Mucosa of stomach (tissue), 1 donor: Measurements from ENCODE around the gene LIN52.

ENCODE experiments used
- H3K27me3 ChIP-seq: one replicate; pipeline ENCODE4 v1.7.0; 2013; ENCODE audit warnings: mild to moderate bottlenecking, low read length; ENCODE audit not compliant: control insufficient read depth, insufficient read depth
- H3K36me3 ChIP-seq: one replicate; pipeline ENCODE4 v1.7.0; 2013; ENCODE audit warnings: low read length; ENCODE audit not compliant: control insufficient read depth, insufficient read depth
- H3K4me1 ChIP-seq: one replicate; pipeline ENCODE4 v1.7.0; 2013; ENCODE audit warnings: mild to moderate bottlenecking, low read length; ENCODE audit not compliant: control insufficient read depth, insufficient read depth
- H3K4me3 ChIP-seq: one replicate; pipeline ENCODE4 v1.7.0; 2013; ENCODE audit warnings: low read length
- H3K9ac ChIP-seq: one replicate; pipeline ENCODE4 v1.7.0; 2013; ENCODE audit warnings: mild to moderate bottlenecking, low read length, moderate library complexity
- H3K9me3 ChIP-seq: one replicate; pipeline ENCODE4 v1.7.0; 2013; ENCODE audit warnings: mild to moderate bottlenecking, low read length, moderate library complexity; ENCODE audit not compliant: control insufficient read depth
- donor health status: Pancreatic carcinoma.

LIN52 gene

DNA sequence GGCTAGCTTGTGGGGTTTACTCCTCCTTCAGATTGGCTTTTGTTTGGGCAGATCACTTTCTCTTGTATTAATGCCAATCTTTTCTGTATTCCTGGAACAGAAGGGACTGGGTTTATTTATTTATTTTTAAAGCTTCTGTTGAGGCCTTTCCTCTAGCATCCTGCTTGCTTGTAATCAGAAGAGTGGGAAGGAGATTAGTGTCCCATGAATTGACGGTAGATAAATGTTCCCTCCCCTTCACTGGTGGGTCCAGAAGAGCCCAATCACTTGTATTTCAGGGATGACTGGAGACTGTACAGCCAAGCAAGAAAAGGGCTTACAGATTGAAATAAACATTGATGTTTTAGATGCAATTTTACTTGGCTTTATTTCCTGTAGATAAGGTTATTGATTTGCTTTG lies 71.0 kb downstream of the LIN52 start:
- no peak overlapping the region for H3K9ac ChIP-seq
- H3K9me3 ChIP-seq: no peaks in the 10 kb centered on the region
- no peaks in the 10 kb centered on the region for H3K27me3 ChIP-seq
- no peaks in the 10 kb centered on the region for H3K36me3 ChIP-seq
- H3K4me1 ChIP-seq: no peaks in the 10 kb centered on the region
- no peak overlapping the region for H3K4me3 ChIP-seq

DNA sequence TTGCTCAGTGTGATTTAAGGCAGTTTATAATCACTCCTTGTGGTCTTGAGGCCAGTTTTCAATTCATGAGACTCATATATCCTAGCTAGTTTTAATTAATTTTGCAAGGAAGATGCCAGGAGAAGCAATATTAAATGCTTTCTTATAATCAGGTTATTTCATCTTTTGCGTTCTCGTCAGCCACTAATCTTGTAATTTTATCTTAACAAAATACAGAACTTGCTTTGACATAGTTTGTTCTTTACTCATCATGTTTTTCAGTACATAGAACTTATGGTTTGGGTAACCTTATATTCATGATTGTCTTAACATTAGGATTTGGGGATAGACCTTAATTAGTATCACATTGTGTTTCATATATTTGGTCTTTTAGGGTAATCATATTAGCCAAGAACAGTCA lies 76.0 kb downstream of the LIN52 start:
- H3K9me3 ChIP-seq: no peaks in the 10 kb centered on the region
- no peaks in the 10 kb centered on the region for H3K4me1 ChIP-seq
- no peaks in the 10 kb centered on the region for H3K27me3 ChIP-seq
- no peak overlapping the region for H3K4me3 ChIP-seq
- H3K36me3 ChIP-seq: no peaks in the 10 kb centered on the region
- no peak overlapping the region for H3K9ac ChIP-seq

DNA sequence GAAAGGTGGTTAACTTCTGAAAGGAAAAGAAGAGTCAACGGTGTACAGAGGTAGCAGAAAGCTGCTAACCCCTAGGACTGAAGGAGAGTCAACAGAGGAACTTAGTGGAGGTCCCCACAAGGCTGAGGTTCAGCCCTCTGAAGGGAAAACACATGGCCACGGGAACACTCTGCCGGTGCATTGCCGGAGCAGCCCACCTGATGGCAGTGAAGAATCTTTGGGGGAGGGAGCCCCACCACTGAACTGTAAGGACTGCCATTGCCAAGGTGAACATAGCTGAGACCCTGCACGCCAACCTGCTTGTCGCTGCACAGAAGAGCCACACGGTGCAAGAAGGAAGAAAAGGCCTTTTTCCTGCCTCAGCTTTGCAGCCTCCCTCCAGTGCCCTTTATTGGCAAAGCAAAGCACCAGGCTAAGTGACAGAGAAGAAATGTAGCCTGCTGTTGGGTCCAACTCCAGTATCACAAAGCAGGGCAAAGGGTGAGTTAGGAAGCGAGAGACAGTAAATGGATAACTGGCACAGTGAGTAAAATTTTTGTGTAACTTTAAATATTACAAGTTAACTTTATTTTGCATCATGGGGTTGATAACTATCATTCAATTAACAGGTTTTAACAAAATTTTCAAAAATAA lies 76.9 kb downstream of the LIN52 start:
- Histone ChIP-seq H3K27me3 (no peaks in the 10 kb centered on the region), H3K4me1 (no peaks in the 10 kb centered on the region), H3K9me3 (no peaks in the 10 kb centered on the region), H3K4me3 (no peak overlapping the region), H3K36me3 (no peaks in the 10 kb centered on the region), H3K9ac (no peak overlapping the region)

DNA sequence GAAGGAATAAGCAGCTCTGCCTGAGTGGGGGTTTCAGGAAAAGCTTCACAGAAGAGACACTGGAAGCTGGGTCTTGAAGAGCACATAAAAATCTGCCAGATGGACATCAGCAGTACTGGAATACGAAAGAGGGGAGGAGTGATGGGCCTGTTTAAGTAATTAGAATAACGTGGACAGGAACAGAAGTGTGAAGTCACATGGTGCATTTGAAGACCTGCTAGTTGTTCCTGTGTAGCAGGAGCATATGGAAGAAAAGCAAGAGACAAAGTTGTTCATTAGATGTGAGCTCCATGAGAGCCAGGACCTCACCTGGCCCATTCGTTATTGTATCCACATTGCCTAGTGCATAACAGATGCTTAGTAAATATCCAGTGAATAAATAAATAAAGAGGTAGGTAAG lies 85.2 kb downstream of the LIN52 start:
- Histone ChIP-seq H3K27me3 (no peaks in the 10 kb centered on the region), H3K9me3 (no peaks in the 10 kb centered on the region), H3K9ac (no peak overlapping the region), H3K4me3 (no peak overlapping the region), H3K4me1 (no peaks in the 10 kb centered on the region), H3K36me3 (no peaks in the 10 kb centered on the region)

DNA sequence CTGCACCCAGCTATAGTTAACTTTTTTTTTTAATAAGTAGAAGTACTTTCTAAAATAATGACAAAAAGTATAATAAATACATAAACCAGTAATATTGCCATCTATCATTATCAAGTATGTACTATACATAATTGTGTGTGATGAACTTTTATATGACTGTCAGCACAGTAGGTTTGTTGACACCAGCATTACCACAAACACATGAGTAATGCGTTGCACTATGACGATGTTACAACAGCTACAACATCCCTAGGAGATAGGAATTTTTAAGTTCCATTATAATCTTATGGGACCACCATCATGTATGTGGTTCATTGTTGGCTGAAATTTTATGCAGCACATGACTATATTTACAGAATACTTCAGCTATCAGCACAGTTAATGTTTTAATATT lies 91.6 kb downstream of the LIN52 start:
- no peak overlapping the region for H3K9ac ChIP-seq
- H3K4me3 ChIP-seq: no peak overlapping the region
- no peaks in the 10 kb centered on the region for H3K27me3 ChIP-seq
- H3K4me1 ChIP-seq: no peaks in the 10 kb centered on the region
- H3K9me3 ChIP-seq: no peaks in the 10 kb centered on the region
- H3K36me3 ChIP-seq: no peaks in the 10 kb centered on the region

DNA sequence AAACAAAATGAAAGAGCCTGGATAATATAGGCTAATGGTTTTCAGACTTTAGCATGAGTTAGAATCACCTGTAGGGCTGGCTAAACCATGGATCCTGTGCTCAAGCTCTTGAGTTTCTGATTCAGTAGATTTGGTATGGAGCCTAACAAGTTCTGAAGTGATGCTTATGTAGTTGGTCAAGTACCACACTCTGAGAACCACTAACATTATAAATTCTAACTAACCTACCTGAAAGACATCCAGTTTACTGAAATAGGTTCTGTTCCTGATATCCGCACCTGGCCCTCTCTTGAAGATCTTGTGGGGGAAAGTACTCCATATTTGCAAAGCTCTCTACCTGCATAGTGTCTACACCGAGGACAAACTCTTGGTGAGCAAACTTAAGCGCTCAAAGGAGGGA lies 95.1 kb downstream of the LIN52 start:
- Histone ChIP-seq H3K4me3 (no peak overlapping the region), H3K9me3 (no peaks in the 10 kb centered on the region), H3K36me3 (no peaks in the 10 kb centered on the region), H3K27me3 (no peaks in the 10 kb centered on the region), H3K4me1 (no peaks in the 10 kb centered on the region), H3K9ac (no peak overlapping the region)

DNA sequence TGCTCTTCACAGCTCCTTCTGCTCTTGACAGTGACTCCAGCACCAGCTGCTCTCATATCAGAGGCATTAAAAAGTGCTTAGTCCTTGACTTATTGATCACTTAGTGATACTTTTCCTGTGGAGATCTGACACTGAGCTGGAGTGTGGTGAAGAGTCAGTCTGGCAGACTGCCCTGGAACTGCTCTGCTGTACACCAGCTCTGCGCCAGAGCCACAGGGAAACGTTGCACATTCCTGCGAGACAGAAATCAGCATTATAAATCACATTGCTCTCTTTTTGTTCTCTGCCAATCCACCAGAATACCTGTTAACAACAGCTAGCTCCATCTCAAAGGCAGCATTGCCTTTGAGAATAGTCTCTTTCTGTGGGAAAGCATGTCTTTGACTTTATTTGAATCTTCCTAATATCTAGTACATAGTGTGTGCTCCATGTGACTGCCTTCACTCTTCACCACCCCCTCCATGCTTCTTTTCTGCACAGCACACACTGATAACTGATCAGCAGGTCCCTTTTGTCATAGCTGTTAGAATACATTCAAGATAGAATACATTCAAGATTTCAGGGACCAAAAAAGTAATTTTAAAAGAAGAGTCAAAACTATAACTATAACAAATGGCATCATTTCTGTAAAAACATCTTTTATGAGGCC lies 106.3 kb downstream of the LIN52 start:
- H3K4me3 ChIP-seq: no peak overlapping the region
- no peaks in the 10 kb centered on the region for H3K4me1 ChIP-seq
- H3K9me3 ChIP-seq: no peaks in the 10 kb centered on the region
- no peaks in the 10 kb centered on the region for H3K36me3 ChIP-seq
- no peak overlapping the region for H3K9ac ChIP-seq
- H3K27me3 ChIP-seq: no peaks in the 10 kb centered on the region

DNA sequence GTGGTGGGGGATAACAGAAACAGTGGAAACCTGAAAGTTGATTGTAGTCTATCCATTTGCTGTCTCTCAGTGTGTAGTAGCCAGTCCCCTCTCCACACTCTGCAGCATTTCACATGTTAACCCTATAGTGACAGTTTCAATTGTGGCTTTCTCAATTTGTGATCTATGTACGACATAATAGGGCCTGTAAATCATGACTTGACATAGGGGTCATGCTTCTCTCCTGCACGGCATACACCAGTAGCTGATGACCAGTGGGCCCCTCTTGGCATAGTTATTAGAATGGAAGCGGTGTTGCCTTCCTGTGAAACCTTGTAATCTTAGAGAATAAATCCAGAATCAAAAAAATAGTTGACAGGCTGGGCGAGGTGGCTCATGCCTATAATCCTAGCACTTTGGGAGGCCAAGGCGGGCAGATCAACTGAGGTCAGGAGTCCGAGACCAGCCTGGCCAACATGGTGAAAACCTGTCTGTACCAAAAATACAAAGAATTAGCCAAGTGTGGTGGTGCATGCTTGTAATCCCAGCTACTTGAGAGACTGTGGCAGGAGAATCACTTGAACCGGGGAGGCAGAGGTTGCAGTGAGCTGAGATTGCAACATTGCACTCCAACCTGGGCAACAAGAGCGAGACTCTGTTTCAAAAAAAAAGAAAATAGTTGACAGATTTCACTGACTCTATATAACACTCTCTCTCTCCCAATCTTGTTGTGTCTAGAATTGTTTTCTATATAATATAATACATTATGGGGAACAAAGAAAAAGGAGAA lies 109.9 kb downstream of the LIN52 start:
- Histone ChIP-seq H3K4me1 (no peaks in the 10 kb centered on the region), H3K4me3 (no peak overlapping the region), H3K9ac (no peak overlapping the region), H3K36me3 (no peaks in the 10 kb centered on the region), H3K27me3 (no peaks in the 10 kb centered on the region), H3K9me3 (no peaks in the 10 kb centered on the region)

DNA sequence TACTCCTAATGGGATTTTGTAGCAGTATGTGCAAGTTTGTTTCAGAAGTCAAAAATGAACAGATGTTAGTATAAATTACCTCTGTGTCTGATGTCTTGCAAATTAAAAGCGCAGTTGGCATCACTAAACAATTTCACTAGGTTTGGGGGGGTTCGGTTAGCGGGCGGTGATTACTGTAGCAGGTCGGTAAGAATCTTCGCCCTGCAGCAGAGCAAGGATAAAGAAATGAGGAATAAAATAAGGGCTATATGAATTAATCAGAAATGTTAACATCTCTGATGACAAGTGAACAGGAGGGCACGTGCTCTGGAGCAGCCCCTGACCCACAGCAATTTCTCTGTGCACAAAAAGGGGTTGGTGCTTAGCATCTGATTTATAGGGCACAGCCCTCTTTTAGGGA lies 110.9 kb downstream of the LIN52 start:
- no peaks in the 10 kb centered on the region for H3K36me3 ChIP-seq
- H3K9ac ChIP-seq: no peak overlapping the region
- no peak overlapping the region for H3K4me3 ChIP-seq
- H3K27me3 ChIP-seq: no peaks in the 10 kb centered on the region
- H3K9me3 ChIP-seq: no peaks in the 10 kb centered on the region
- H3K4me1 ChIP-seq: no peaks in the 10 kb centered on the region

DNA sequence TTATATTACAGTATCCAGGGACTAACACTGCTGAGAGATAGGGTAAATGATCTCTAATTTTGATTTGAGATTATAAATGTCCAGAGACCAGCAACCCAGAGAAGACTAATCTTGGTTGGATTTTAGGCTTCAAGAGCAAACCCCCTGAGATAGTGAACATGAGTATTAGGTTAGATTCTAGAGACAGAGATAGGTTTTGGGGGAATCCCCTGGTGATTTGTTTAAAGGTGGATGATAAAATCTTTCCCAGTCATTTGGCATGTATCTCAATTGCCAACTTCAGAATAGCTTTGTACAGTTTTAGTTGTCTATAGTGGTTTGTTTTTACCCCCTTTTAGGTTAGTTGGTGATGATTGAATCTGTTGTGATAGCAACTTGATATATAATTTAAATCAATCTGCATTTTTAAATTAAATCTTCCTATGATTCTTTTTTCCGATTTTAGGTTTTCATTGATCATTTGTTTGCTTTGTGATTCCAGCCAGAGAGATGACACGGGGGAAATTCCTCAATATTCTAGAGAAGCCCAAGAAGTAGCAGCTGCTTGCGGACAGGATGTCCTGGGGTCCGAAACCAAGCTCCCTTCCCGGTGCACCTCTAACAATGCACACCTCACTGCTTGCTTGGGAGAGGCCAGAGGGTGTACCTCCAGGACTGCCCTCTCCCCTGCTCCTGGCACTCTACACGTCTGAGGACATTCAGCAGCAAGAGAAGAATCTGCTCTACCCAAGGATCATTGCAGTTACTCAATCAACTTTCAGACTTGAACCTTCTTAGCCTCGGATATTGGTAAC lies 113.9 kb downstream of the LIN52 start:
- Histone ChIP-seq H3K4me3 (no peak overlapping the region), H3K36me3 (no peaks in the 10 kb centered on the region), H3K4me1 (no peaks in the 10 kb centered on the region), H3K9me3 (no peaks in the 10 kb centered on the region), H3K9ac (no peak overlapping the region), H3K27me3 (no peaks in the 10 kb centered on the region)

DNA sequence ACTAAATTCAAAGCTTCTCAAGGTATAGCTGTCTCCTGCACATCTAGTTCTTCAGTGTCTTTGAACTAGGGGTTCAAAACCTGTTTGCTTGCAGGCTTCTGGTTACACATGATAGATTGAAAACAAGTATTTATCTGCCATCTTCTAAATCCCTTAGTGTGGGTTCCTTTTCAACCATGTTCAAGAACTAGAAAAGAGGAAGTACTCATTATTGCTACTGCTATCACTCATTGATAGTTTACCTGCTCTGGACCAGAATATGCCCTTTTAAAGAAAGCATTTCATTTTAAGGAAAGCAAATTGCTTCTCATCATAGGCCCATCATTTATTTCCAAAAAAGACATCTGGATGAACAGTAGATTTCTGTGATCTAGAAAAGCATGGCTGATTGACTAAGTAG lies 117.4 kb downstream of the LIN52 start:
- no peak overlapping the region for H3K4me3 ChIP-seq
- H3K27me3 ChIP-seq: no peaks in the 10 kb centered on the region
- H3K9ac ChIP-seq: no peak overlapping the region
- H3K36me3 ChIP-seq: no peaks in the 10 kb centered on the region
- no peaks in the 10 kb centered on the region for H3K4me1 ChIP-seq
- no peaks in the 10 kb centered on the region for H3K9me3 ChIP-seq

DNA sequence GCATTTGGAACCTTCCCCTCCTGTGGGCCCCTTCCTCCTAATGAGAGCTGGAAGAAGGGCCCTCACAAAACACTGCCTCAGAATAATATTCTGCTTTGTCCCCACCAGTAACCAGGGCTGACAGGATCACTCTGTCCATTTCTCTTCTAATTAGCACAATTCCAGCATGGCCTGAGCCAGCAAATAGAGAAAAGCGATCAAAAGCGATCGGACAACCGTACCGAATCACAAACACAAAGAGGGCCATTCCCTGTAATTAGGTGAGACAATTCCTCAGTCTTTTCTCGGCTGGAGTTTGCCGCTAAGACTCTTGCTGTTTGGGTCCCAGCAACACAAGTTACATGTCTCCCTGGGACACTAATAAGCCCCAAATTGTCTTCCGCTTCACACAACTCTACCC lies 118.9 kb downstream of the LIN52 start:
- Histone ChIP-seq H3K4me3 (no peak overlapping the region), H3K9me3 (no peaks in the 10 kb centered on the region), H3K4me1 (no peaks in the 10 kb centered on the region), H3K9ac (no peak overlapping the region), H3K27me3 (no peaks in the 10 kb centered on the region), H3K36me3 (no peaks in the 10 kb centered on the region)
